ENCODE data around the gene PPP2R1B. TPM values are rescaled to one million over a fixed set of nuclear protein-coding genes. Genes with fewer than 3 reads are reported as not detected.

PPP2R1B gene
- total RNA-seq, 1 experiment from 2014 or later = 72.2 TPM

- TF ChIP-seq EZH2 (IDR thresholded peaks at IDR 0.05; ENCODE audit: borderline replicate concordance, low read depth, low read length, poor library complexity, severe bottlenecking) = no peak
- TF ChIP-seq, protein P1, sequence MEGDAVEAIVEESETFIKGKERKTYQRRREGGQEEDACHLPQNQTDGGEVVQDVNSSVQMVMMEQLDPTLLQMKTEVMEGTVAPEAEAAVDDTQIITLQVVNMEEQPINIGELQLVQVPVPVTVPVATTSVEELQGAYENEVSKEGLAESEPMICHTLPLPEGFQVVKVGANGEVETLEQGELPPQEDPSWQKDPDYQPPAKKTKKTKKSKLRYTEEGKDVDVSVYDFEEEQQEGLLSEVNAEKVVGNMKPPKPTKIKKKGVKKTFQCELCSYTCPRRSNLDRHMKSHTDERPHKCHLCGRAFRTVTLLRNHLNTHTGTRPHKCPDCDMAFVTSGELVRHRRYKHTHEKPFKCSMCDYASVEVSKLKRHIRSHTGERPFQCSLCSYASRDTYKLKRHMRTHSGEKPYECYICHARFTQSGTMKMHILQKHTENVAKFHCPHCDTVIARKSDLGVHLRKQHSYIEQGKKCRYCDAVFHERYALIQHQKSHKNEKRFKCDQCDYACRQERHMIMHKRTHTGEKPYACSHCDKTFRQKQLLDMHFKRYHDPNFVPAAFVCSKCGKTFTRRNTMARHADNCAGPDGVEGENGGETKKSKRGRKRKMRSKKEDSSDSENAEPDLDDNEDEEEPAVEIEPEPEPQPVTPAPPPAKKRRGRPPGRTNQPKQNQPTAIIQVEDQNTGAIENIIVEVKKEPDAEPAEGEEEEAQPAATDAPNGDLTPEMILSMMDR (conservative IDR thresholded peaks at IDR 0.05; ENCODE audit: low read depth, low read length) = no peak
- ChIA-PET CTCF (no interaction called here), POLR2A (ENCODE audit: low non-redundant PET) (no interaction called here)
- DNase-seq (ENCODE audit: low spot score) = no peak
- Histone ChIP-seq H3K9me3 (ENCODE audit: low read depth, low read length, poor library complexity, severe bottlenecking) (no peaks in the 10 kb centered on the region), H3K4me3 (ENCODE audit: low read depth, low read length, poor library complexity, severe bottlenecking) (no peak overlapping the region), H3K27ac (ENCODE audit: low read depth, low read length, poor library complexity, severe bottlenecking) (no peak overlapping the region), H3K27me3 (replicated peaks; ENCODE audit: insufficient read depth, low read depth, low read length, poor library complexity) (no peaks in the 10 kb centered on the region), H3K4me1 (ENCODE audit: insufficient read depth, low read length, poor library complexity, severe bottlenecking) (no peaks in the 10 kb centered on the region), H3K36me3 (ENCODE audit: insufficient read depth, low read length, poor library complexity, severe bottlenecking) (peaks cover 88% of the 10 kb centered on the region)
- BruUV-seq (replicated peaks) = no TSS peak
- intact Hi-C loops (cut with micrococcal nuclease; ENCODE audit: unreplicated experiment) = no loop called here
These were observed 18.0 kb downstream of the PPP2R1B start for GRCh38 chr11:111748035-111748804.

- Histone ChIP-seq H3K4me3 (ENCODE audit: low read depth, low read length, poor library complexity, severe bottlenecking) (no peak overlapping the region), H3K9me3 (ENCODE audit: low read depth, low read length, poor library complexity, severe bottlenecking) (no peaks in the 10 kb centered on the region), H3K36me3 (ENCODE audit: insufficient read depth, low read length, poor library complexity, severe bottlenecking) (peaks cover 82% of the 10 kb centered on the region), H3K27ac (ENCODE audit: low read depth, low read length, poor library complexity, severe bottlenecking) (no peak overlapping the region), H3K27me3 (replicated peaks; ENCODE audit: insufficient read depth, low read depth, low read length, poor library complexity) (no peaks in the 10 kb centered on the region), H3K4me1 (ENCODE audit: insufficient read depth, low read length, poor library complexity, severe bottlenecking) (no peaks in the 10 kb centered on the region)
- no peak for DNase-seq (ENCODE audit: low spot score)
- CTCF ChIA-PET = interaction anchor here (0.6 kb wide), 1 partner anchor 145 kb away, joined by 5 read pairs; no protein-coding TSS in a partner anchor
- BruUV-seq (replicated peaks) = no TSS peak
- POLR2A ChIA-PET (ENCODE audit: low non-redundant PET) = no interaction called here
- intact Hi-C loops (cut with micrococcal nuclease; ENCODE audit: unreplicated experiment) = no loop called here
- TF ChIP-seq, protein P1 (conservative IDR thresholded peaks at IDR 0.05; ENCODE audit: low read depth, low read length) = no peak
- TF ChIP-seq EZH2 (IDR thresholded peaks at IDR 0.05; ENCODE audit: borderline replicate concordance, low read depth, low read length, poor library complexity, severe bottlenecking) = no peak
These were observed 20.3 kb downstream of the PPP2R1B start for GRCh38 chr11:111745719-111746504.

DNA sequence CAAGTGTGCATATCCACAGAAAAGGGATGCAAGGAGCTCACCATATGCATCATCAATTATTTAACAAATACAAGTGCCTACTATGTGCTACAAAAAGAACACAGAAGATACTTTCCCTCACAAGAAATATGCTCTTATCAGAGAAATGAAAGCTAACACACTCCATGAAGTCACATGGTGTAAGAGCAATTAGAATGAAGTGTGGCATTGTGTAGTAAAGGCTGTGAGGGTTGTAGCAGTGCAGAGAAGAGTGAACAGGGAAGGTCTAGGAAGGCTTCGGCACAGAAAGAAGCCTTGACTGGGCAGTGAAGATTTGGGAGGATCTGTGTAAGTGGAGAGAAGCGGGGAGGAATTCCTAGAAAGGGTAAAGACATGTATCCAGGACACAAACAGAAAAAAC lies 22.5 kb downstream of the PPP2R1B start:
- no peaks in the 10 kb centered on the region for H3K9me3 ChIP-seq (ENCODE audit: low read depth, low read length, poor library complexity, severe bottlenecking)
- no peak for DNase-seq (ENCODE audit: low spot score)
- BruUV-seq (replicated peaks) = no TSS peak
- TF ChIP-seq, protein P1 (conservative IDR thresholded peaks at IDR 0.05; ENCODE audit: low read depth, low read length) = no peak
- TF ChIP-seq EZH2 (IDR thresholded peaks at IDR 0.05; ENCODE audit: borderline replicate concordance, low read depth, low read length, poor library complexity, severe bottlenecking) = no peak
- intact Hi-C loops (cut with micrococcal nuclease; ENCODE audit: unreplicated experiment) = no loop called here
- no peak overlapping the region for H3K27ac ChIP-seq (ENCODE audit: low read depth, low read length, poor library complexity, severe bottlenecking)
- ChIA-PET POLR2A (ENCODE audit: low non-redundant PET) (no interaction called here), CTCF (no interaction called here)
- H3K4me1 ChIP-seq (ENCODE audit: insufficient read depth, low read length, poor library complexity, severe bottlenecking) = no peaks in the 10 kb centered on the region
- H3K27me3 ChIP-seq (replicated peaks; ENCODE audit: insufficient read depth, low read depth, low read length, poor library complexity) = no peaks in the 10 kb centered on the region
- H3K36me3 ChIP-seq (ENCODE audit: insufficient read depth, low read length, poor library complexity, severe bottlenecking) = peaks cover 76% of the 10 kb centered on the region
- no peak overlapping the region for H3K4me3 ChIP-seq (ENCODE audit: low read depth, low read length, poor library complexity, severe bottlenecking)

Measured in A673 (cell line).